Measurements from ENCODE around the gene PTMA.
A peak's percentile ranks its signal among the peaks of the same experiment; 100 is the strongest.
"Not testable (repeated sequence)": the region's sequence is repeated elsewhere in the genome, so short reads cannot be mapped to it uniquely, and the experiment has no call there.

PTMA gene

DNA sequence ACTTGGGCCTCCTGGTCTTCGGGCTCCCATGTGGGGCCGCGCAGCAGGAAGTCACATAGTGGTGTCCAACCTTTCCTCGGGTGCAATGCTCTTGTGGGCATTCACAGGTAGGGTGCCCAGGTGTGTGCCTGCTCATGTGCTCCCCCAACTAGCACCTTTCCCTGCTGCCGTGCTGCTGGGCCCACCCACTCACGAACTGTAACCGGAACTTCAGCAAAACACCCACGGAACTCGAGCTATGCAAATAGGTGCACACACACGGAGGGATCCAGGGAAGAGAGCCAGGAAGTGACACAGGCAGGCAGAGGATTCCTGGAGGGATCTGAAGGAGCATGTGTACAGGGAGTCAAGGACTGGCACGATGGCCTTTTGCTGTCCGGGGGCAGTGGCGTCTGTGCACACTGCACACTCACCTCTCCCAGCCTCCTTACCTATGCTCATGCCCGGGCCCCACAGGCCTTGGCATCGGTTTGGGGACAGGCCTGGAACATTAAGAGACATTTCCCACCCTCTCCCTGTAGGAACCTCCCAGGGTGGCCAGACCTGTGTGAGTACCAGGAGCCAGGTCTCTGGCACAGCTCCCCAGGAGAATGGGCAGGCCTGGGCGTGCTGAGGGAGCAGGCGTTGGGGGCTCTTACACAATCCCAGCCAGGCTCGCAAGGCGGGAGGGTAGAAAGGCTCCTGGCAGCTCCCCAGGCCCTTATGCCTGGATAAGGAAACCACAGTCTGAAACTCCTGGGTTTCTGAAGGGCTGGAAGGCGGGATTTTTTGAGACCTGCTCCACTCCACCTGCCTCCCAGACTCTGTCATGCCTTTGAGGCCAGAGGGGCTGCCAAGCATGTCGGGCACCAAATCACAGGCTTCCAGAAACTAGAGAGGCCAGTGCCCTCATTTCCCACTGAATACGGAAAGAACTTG lies 6.6 kb upstream of the PTMA start:
- no peak for DNase-seq

GRCh38 chr2:231704017-231704416 lies 4.3 kb upstream of the PTMA start:
- DNase-seq = no peak

DNA sequence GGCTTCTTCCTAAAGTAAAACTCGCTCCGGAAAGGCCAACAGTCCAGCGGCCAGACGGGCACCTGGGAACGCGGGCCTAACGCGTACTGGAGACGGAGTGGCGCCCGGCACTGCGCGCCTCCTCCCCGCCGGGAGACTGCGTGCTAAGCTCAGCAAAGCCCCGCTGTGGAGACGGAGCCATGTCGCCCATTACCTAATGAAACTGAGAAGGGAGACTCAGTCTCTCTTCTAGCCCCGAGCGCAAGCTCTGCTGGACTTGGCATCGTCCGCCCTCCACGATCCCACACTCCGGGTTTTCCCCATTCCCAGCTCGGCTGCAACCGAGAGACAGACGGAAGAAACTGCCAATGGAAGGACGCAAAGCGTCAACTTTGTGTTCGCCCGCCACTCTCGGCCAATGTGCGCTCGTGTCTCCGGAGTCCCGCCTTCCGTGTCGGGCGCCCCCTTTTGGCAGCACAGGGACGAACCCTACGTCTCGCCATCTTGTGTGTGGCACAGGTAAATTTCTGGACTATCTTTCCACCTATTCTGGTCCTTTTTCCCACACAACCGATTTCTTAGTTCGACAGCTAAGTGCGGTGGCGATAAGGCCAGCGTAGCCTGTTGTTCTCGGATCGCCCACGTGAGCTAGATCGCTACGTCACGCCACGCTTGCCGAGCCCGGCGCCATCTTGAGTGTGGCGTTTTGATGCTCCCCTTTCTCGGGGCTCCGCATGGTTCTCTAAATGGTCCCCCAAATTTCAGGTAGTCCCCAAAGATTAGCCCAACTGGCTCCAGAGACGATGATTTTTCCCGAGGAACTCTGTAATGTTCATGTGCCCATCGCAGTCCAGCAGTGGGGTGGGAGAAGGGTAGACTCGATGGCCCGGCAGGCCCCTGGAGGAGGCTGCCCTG lies 1.3 kb upstream of the PTMA start:
- DNase-seq = peak; percentile 99

GRCh38 chr2:231707625-231707926 lies 749 bp upstream of the PTMA start:
- peak; percentile 87 for DNase-seq

DNA sequence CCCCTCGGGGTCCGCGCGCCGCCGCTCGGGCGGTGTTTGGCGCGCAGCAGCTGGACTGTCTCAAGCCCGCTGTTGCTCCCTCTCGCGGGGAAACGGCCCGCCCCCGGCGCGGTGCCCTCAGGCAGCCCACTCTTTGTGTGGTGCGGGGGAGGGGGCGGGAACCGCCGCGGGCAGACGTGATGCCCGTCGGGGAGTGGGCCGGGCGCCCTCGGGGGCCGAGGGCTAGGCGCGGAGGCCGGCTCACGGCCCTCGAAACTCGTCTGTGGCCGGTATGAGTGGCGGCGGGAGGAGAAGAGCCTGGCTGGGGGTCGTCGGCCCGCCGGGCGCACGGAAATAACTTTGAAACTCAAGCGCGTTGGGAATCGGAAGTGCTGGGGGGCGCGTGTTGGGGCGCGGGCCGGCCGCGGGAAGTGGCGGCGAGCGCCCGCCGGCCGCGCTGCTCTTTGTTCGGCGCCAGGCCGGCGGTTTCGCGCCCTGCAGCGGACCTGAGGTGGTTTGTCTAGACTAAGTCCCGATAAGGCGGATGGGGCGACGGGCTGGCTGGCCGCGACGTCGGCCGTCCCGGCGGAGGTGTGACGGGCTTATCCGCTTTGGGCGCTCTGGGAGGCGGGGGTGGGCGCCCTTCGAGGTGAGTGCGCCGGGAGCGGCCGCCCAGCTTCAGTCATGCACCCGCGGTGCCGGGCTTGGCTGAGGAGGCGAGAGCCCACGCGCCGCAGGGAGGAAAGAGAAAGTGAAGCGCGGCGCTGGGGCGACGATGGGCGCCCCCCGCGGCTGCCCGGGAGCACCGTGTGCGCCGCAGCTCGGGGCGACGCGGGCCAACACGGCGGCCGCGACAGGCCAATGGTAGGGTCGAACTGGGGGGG lies 679 bp downstream of the PTMA start:
- peak; percentile 82 for DNase-seq

DNA sequence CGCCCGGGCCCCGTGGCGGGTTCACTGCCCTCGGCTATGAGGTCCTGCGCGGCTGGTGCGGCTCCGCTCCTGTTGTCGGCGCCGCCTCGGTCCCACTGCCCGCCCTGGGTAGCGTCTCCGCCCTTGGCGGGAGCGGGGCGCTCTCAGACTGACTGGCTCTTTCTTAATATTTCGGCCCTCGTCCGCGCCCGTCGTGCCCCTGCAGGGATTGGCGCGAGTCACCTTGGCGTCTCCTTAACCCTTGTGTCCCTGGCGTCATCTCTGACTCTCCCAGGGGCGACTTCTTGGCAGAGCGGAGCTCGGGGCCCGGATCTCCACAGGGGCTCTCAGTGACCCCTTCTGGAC lies 1.3 kb downstream of the PTMA start:
- no peak for DNase-seq

- DNase-seq = peak; percentile 96
Observed at GRCh38 chr2:231709981-231710798, 1.9 kb downstream of the PTMA start.

DNA sequence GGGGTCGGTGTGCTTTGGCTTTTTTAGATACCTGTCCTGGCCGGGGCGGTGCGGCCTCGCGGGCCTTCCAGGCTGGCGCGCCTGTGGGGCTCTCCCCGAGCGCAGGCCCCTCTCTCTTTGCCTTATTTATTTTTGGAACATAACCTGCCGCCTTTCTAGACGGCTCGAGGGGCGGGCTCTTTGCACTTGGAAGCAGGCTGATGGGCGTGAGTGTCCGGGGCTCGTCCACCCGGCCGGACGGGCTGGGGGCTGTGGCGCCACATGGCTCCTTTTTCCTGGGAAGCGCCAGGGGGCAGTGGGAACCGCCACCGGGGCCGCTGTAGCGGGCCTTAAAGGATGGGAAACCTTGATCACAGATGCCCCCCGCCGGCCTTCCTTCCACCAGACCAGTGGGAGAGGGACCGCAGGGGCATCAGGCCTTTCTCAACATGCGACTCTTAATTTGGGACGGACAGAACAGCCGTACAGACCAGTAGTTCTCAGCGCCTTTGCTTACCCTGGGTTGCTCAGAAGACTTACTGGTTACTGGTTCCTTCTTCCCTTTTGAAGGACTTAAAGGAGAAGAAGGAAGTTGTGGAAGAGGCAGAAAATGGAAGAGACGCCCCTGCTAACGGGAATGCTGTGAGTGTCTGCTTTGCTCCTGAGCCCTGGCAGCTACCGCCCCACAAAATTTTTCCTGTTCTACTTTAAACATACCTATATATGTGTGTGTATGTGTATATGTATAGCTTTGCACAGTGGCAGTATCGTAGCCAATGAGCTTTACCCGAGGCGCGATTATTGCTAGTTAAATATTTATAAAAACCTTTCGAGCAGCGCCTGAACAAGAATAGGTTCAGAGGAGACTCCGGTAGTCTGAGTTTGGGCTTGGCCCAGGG lies 2.7 kb downstream of the PTMA start:
- DNase-seq = peak; percentile 66

GRCh38 chr2:231711677-231712450 lies 3.5 kb downstream of the PTMA start:
- DNase-seq = peak; percentile 63

DNA sequence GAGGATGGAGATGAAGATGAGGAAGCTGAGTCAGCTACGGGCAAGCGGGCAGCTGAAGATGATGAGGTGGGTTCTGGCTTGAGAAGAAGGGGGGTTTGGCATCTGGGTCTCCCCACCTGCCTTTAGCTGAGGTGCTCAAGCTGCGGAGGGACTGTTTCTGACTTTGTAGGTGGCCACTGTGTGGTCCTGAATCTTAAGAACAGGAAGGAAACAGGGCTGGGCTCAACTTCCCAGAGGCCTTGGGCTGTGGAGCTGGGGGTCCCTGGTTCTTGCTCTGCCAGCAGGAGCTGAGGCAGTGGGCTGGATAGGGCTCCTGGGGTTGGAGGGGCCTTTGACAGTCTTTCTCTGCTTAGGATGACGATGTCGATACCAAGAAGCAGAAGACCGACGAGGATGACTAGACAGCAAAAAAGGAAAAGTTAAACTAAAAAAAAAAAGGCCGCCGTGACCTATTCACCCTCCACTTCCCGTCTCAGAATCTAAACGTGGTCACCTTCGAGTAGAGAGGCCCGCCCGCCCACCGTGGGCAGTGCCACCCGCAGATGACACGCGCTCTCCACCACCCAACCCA lies 4.2 kb downstream of the PTMA start:
- peak; percentile 78 for DNase-seq

DNA sequence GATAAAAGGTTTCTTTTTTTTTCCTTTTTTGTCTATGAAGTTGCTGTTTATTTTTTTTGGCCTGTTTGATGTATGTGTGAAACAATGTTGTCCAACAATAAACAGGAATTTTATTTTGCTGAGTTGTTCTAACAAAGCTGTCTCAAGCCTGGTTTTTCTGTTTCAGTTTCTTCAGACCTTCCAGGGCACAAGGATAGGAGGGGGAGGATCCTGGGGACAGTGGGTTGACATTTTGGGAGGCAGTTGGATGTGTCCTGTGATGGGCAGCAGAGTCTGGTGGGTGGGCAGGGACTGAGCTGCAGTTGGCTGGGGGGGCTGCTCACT lies 5.0 kb downstream of the PTMA start:
- DNase-seq = not testable (repeated sequence)

DNA sequence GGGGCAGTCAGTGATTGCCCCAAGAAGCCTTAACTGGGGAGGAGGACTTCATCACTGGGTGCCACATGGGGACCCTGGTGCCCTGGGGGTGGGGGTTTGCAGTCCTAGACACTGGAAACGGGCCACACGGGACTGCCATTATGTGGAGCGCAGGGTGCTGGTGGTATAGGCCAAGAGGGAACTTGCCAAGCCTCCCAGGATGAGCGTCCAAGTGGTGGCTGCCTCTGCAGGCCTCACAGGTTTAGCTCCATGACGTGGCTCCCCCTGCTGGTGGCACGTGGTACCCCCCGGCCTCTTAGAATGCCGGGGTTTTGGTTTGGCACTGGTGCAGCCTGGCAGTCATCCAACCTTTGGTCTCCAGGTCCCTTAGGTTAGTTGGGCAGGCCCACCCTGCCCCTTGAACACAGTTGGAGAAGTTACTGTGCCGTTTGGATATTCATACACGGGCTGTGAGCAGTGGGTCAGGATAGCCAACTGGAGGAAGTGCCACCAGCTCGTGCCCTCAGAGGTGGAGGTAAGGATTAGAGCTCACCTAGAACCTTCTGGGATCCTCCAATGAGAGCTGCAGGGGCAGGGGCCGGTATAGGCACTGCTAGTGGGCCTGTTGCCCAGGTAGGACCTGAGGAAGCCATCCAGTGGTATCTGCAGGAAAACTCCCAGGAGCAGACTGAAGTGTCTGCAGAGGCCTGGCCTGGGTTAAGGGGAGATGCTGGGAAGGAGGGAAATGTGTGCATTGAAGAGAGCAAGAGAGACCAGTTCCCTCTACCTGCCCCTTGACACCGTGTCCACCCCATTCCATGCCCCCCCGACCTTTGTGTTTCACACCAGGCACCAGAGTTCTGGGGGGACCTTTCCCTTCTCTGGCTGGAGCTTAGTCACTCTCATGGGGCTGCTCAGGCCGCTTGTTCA lies 5.7 kb downstream of the PTMA start:
- peak; percentile 98 for DNase-seq

DNA sequence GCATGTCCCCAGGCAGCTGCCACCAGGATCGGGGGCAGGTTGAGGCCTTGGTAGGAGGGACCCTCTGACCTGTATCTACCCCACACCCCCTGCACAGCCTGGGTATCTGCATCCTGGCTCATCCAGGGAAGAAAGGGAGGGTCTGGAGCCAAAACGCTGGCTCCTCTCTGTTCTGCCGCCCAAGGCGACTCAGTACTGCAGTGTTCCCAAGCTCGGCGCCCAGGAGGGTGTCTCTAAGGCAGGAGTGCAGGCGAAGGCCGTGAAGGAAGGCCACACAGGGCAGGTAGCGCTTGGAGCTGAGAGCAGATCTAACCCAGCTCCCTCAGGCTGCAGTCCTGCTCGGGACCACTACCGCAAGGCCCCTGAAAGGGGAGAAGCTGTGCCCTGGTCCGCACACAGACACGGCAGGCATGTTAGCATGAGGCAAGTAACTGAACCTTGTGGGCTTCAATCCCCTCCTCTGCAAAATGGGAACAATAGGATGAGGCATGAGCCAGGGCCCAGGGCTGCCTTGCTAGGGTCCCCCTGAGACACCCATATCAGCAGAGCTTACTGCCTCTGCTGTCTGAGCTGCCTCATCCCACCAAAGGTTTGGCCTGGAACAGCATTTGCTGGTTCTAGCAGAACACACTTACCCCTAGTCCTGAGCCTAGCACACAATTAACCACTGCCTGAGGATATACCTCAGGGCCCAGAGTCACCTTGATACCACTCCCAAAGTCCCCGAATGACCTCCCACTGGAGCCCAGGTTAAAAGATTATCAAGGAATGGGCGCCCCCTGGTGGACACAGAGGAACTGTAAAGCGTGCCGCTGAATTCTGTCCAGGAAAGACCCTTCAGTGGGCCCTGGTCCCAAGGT lies 6.5 kb downstream of the PTMA start:
- DNase-seq = peak; percentile 97

GRCh38 chr2:231715499-231715837 lies 7.1 kb downstream of the PTMA start:
- no peak for DNase-seq

- DNase-seq = no peak
Observed at GRCh38 chr2:231715988-231716616, 7.8 kb downstream of the PTMA start.

DNA sequence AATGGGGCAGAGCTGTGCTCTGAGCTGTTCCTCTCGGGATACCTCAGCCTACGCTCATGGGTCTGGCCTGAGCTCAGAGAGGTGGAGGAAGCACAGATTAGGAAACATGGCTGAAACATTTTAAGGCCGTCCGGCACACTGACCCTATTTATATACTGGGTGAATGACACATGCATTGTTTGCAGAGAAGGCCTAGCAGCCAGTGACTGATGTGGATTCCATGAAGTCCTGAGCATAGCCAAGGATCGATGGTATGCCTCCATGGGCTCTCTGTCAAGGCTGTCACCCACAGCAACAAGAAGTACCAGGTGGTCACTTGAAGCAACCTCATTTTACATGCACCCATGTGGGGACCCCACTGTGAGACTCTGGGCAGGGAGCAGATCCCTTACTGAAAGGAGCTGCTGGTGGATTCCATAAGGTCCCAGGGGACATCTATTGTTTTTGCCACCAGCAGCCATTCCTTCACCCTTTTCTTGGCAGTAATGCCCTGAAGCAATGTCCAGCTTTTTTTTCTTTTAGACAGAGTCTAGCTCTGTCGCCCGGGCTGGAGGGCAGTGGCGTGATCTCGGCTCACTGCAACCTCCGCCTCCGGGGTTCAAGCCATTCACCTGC lies 8.4 kb downstream of the PTMA start:
- DNase-seq = no peak

Measured in activated CD8-positive, alpha-beta memory T cell treated with anti-CD3 and anti-CD28 coated beads, Interleukin-2, amount 50 U/mL, for 48 hours (primary cell).